Endometrial microvascular endothelial cells (primary cell): Measurements from ENCODE around the gene PTPRU. TPM values are rescaled to one million over a fixed set of nuclear protein-coding genes. Genes with fewer than 3 reads are reported as not detected.

Source experiments
- in situ Hi-C: cut with HindIII; loops from 2 replicates; pipeline ENCODE4 v1.10.0; 2017; ENCODE audit warnings: low sequenced_read_pairs, low pct_unique_long_range_greater_than_20kb; ENCODE audit errors: inconsistent ontology term
- total RNA-seq: library from RNA; depleted of rRNA; stranded (reverse); fragments of >200 nt; gene quantifications from one replicate; pipeline ENCODE4 v1.2.3, GENCODE V29; 2015; ENCODE audit errors: inconsistent ontology term

The PTPRU gene
- total RNA-seq, 1 donor from 2014 or later, result 6.1 TPM

- in situ Hi-C loops, result loop anchor here (25.0 kb wide), 1 partner anchor 774 kb away; no protein-coding TSS in a partner anchor
Measured at GRCh38 chr1:29363536-29363935, 127.2 kb downstream of the PTPRU start.

GRCh38 chr1:29364101-29364678 is 127.9 kb downstream of the PTPRU start:
- in situ Hi-C loops, result loop anchor here (25.0 kb wide), 1 partner anchor 773 kb away; no protein-coding TSS in a partner anchor

- in situ Hi-C loops, result loop anchor here (25.0 kb wide), 1 partner anchor 771 kb away; no protein-coding TSS in a partner anchor
Measured at GRCh38 chr1:29365906-29366670, 129.8 kb downstream of the PTPRU start.

- in situ Hi-C loops, result loop anchor here (25.0 kb wide), 1 partner anchor 768 kb away; no protein-coding TSS in a partner anchor
Measured at GRCh38 chr1:29368936-29369932, 132.9 kb downstream of the PTPRU start.

- in situ Hi-C loops, result loop anchor here (25.0 kb wide), 1 partner anchor 767 kb away; no protein-coding TSS in a partner anchor
Measured at GRCh38 chr1:29370067-29370466, 133.7 kb downstream of the PTPRU start.

- in situ Hi-C loops, result loop anchor here (25.0 kb wide), 1 partner anchor 766 kb away; no protein-coding TSS in a partner anchor
Measured at GRCh38 chr1:29371332-29371731, 135.0 kb downstream of the PTPRU start.

GRCh38 chr1:29372108-29372507 is 135.8 kb downstream of the PTPRU start:
- in situ Hi-C loops, result loop anchor here (25.0 kb wide), 1 partner anchor 765 kb away; no protein-coding TSS in a partner anchor

Other genes with a start within 250 kb of the PTPRU start
- gene TMEM200B, start 112.6 kb upstream of the PTPRU start, total RNA-seq, result 2.7 TPM
- 33.2 TPM for gene SRSF4, start 54.6 kb upstream of the PTPRU start, total RNA-seq
- gene MECR, start 5.6 kb upstream of the PTPRU start, total RNA-seq, result 33.6 TPM